Skeletal muscle tissue (tissue), 4 donors: ENCODE measurements around the gene TNFRSF12A. TPM values are rescaled to one million over a fixed set of nuclear protein-coding genes. Genes with fewer than 3 reads are reported as not detected.

ENCODE experiments used
- H3K27ac ChIP-seq: one replicate; pipeline ENCODE4 v1.7.0; 2013; ENCODE audit warnings: mild to moderate bottlenecking, low read depth, low read length, inconsistent platforms
- H3K27me3 ChIP-seq, 3 donors: one replicate each; pipeline ENCODE4 v1.7.0; 2013; ENCODE audit warnings: low read length in 3 of 3; ENCODE audit not compliant: control insufficient read depth in 3 of 3, insufficient read depth in 3 of 3
- H3K36me3 ChIP-seq, 3 donors: one replicate each; pipeline ENCODE4 v1.7.0; 2013; ENCODE audit warnings: low read length in 3 of 3; ENCODE audit not compliant: control insufficient read depth in 3 of 3, insufficient read depth in 3 of 3
- H3K4me1 ChIP-seq, 3 donors: one replicate each; pipeline ENCODE4 v1.7.0; 2013; ENCODE audit warnings: low read length in 3 of 3, mild to moderate bottlenecking in 3 of 3; ENCODE audit not compliant: control insufficient read depth in 3 of 3, insufficient read depth in 3 of 3
- H3K4me3 ChIP-seq, 3 donors: one replicate each; pipeline ENCODE4 v1.7.0; 2013; ENCODE audit warnings: low read length in 3 of 3
- H3K9ac ChIP-seq, 3 donors: one replicate each; pipeline ENCODE4 v1.7.0; 2013; ENCODE audit warnings: low read length in 3 of 3, mild to moderate bottlenecking in 3 of 3, moderate library complexity in 2 of 3, low read depth in 1 of 3
- H3K9me3 ChIP-seq, 3 donors: one replicate each; pipeline ENCODE4 v1.7.0; 2013; ENCODE audit warnings: low read length in 3 of 3; ENCODE audit not compliant: control insufficient read depth in 3 of 3
- total RNA-seq: library from RNA; depleted of rRNA; stranded (reverse); fragments of >200 nt; gene quantifications from one replicate; pipeline ENCODE4 v1.2.3, GENCODE V29; 2014
- donor health status: Osteomylitis.

Gene TNFRSF12A
- total RNA-seq, 1 donor from 2014 or later: 28.7 TPM

DNA sequence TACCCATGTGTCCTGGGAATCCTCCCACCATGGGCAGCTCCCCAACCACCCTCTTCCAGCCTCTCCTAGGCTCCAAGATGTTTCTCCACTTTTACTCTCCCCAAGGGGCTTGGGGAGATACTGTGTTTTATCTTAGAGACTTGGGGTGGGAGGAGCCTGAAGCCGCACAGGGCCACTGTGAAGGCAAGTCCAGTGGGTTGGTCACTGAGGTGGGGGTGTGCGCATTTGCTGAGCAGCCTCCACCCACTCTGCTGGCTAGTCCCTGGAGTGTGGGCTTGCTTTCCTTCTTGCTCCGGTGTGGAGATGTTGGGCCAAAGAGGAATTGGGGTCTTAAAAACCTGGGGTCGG lies 11.5 kb upstream of the TNFRSF12A start:
- Histone ChIP-seq H3K4me3 (no peak overlapping the region), H3K27me3 (peaks cover 30 to 54% (median 40%) of the 10 kb centered on the region in 3 donors), H3K9me3 (no peaks in the 10 kb centered on the region), H3K36me3 (peaks cover 3 to 5% (median 4%) of the 10 kb centered on the region in 3 donors), H3K9ac (no peak overlapping the region), H3K4me1 (peaks cover 3 to 19% (median 11%) of the 10 kb centered on the region in 3 donors), H3K27ac (no peak overlapping the region)

DNA sequence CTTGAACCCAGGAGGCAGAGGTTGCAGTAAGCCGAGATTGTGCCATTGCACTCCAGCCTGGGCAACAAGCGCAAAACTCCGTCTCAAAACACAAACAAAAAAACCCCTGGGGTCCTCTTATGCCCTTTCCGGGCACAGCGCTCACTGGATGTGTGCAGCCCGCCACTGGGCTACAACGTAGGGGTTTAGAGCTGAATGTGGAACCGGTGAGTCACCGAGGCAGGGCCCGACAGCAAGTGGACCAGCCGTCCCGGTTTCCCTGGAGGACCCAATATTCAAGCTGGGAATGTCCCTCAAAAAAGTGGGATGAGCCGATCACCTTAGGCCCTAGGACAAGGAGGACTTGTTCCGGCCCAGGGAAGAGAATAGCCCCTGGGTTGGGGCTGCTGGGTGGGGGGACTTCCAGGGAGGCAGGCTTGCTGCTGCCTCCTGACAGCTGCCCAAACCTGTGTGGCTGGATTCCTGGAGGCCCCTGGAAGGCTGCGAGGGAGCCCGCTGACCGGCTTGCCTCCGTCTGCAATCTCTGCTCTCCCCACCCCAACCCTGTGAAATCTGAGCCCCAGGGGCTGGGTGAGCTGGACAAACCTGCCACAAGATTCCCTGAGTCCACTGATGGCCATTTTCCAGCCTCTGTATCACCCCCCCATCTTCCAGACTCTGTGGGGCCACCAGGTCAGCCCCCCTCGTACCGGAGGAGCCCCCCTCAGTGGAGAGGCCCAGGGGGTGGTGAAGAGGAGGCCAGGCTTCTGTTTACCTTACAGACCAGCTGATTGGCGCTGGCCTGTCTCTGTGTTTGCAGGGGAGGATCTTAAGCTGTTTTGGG lies 10.4 kb upstream of the TNFRSF12A start:
- Histone ChIP-seq H3K9me3 (no peaks in the 10 kb centered on the region), H3K9ac (no peak overlapping the region), H3K27me3 (peaks cover 39 to 57% (median 49%) of the 10 kb centered on the region in 3 donors), H3K27ac (no peak overlapping the region), H3K4me1 (peaks cover 3 to 19% (median 10%) of the 10 kb centered on the region in 3 donors), H3K36me3 (peaks cover 3 to 5% (median 4%) of the 10 kb centered on the region in 3 donors), H3K4me3 (no peak overlapping the region)

DNA sequence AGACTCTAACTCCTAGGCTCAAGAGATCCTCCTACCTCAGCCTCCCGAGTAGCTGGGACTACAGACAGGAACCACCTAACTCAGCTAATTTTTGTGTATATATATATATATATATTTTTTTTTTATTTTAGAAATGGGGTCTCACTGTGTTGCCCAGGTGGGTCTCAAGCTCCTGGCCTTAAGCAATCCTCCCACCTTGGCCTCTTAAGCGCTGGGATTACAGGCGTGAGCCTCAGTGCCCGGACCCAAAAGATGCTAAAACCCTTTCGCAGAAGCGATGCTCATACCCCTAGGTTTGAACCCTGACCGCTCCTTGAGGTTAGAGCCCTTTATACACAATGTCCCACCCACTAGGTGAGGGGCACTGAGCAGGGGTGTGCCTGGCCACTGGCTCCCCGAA lies 9.7 kb upstream of the TNFRSF12A start:
- no peak overlapping the region for H3K4me3 ChIP-seq
- H3K27me3 ChIP-seq: peaks cover 39 to 57% (median 49%) of the 10 kb centered on the region in 3 donors
- peaks cover 3 to 16% (median 7%) of the 10 kb centered on the region in 3 donors for H3K4me1 ChIP-seq

DNA sequence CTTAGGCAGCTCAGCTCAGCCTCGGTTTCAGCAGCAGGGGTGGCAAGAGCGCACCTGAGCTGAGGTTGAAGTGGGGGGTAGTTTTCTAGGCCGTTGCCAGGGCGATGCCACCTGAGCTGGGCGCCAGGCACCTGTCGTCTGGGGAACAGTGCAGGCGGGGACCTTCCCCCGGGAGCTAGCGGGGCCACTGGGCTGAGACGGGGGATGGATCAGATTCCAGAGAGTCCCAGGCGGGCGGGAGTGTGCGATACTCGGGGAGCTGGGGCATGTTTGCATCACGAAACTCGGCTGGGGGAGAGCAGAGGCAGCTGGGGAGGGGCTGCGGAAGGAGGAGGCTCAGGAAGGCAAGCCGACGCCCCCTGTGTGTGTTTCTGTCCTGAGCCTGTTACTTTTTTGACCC lies 7.9 kb upstream of the TNFRSF12A start:
- Histone ChIP-seq H3K9ac (no peak overlapping the region), H3K4me1 (peaks cover 3 to 13% (median 7%) of the 10 kb centered on the region in 3 donors), H3K4me3 (no peak overlapping the region), H3K27ac (no peak overlapping the region), H3K9me3 (no peaks in the 10 kb centered on the region), H3K27me3 (peaks cover 36 to 53% (median 48%) of the 10 kb centered on the region in 3 donors), H3K36me3 (no peaks in the 10 kb centered on the region)

More for the DNA sequence above, 9.7 kb upstream of the TNFRSF12A start:
- peaks cover 3 to 5% (median 4%) of the 10 kb centered on the region in 3 donors for H3K36me3 ChIP-seq
- H3K9ac ChIP-seq: no peak overlapping the region
- no peak overlapping the region for H3K27ac ChIP-seq
- no peaks in the 10 kb centered on the region for H3K9me3 ChIP-seq

DNA sequence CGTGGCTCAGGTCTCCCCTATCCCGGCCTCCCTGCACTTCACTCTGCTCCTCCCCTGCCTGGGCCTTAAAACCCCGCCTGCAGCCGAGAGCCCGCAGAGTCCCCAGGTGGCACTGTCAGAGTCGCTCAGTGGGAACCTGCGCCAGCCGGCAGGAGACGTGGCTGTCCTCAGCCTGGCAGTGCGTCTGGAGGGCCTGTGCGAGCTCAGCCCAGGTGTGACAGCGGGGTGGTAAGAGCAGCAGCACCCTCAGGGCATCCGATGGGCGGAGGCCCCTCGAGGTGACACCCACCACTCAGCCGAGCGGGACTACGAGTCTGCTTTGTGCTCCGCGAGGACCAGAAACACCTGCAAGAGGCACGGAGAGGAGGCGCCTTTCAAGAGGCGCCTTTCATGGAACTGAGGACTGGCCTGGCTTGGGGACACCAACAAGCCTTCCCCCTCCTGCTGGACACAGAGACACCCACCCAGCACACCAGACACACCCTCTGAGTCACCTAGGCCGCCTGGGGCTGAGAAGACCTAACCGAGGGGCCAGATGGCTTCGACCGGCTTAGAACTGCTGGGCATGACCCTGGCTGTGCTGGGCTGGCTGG lies 7.2 kb upstream of the TNFRSF12A start, which contains the start of gene CLDN9:
Gene CLDN9, plus strand, starts transcription at position 96 of the 593 bp plus-strand sequence. Its CDS starts 440 bp downstream, at position 536.
- peaks cover 3 to 15% (median 7%) of the 10 kb centered on the region in 3 donors for H3K4me1 ChIP-seq
- no peak within 1 kb of the TSS for H3K4me3 ChIP-seq
- H3K9me3 ChIP-seq: no peaks in the 10 kb centered on the region
- no peaks in the 10 kb centered on the region for H3K36me3 ChIP-seq
- H3K27me3 ChIP-seq: peaks cover 37 to 48% (median 46%) of the 10 kb centered on the region in 3 donors
- no peak within 1 kb of the TSS for H3K27ac ChIP-seq
- no peak within 1 kb of the TSS for H3K9ac ChIP-seq

DNA sequence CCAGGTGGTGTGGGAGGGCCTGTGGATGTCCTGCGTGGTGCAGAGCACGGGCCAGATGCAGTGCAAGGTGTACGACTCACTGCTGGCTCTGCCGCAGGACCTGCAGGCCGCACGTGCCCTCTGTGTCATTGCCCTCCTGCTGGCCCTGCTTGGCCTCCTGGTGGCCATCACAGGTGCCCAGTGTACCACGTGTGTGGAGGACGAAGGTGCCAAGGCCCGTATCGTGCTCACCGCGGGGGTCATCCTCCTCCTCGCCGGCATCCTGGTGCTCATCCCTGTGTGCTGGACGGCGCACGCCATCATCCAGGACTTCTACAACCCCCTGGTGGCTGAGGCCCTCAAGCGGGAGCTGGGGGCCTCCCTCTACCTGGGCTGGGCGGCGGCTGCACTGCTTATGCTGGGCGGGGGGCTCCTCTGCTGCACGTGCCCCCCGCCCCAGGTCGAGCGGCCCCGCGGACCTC lies 6.6 kb upstream of the TNFRSF12A start:
- Histone ChIP-seq H3K9ac (no peak overlapping the region), H3K4me1 (peaks cover 3 to 18% (median 9%) of the 10 kb centered on the region in 3 donors), H3K27ac (no peak overlapping the region), H3K36me3 (no peaks in the 10 kb centered on the region), H3K9me3 (no peaks in the 10 kb centered on the region), H3K4me3 (no peak overlapping the region), H3K27me3 (peaks cover 38 to 47% (median 47%) of the 10 kb centered on the region in 3 donors)

DNA sequence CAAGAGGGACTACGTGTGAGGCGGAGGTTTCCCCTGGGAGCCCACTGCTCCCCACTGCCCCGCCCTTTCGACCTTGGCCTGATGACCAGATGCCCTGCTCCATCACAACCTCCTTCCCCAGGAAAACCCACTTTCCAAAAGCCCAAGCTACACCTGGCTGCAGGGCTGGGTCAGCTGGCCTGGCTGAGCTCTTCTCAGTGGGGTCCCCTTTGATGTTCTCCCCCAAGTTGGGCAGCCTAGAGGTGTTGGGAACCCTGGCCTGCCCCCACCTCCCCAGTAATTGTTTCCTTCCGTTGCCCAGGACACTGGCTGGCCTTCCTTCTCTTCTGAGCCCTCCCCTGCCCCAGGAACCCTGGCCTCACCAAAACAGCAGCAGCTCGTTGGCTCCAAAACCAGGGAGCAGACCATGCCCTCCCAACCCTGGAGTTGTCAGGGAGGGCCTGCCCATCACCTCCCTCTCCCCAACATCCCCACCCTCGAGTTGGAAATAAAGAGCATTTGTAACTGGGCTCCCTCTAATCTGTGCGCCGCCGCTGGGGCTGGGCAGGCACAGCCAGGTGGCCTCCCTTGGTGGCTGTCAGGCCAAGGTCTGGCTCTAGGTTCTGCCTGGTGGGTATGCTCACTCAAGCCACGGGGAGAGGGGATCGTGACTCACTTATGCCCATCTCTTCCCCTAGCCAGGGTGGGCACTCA lies 6.0 kb upstream of the TNFRSF12A start:
- Histone ChIP-seq H3K4me3 (no peak overlapping the region), H3K36me3 (no peaks in the 10 kb centered on the region), H3K27me3 (peaks cover 37 to 46% (median 45%) of the 10 kb centered on the region in 3 donors), H3K9ac (no peak overlapping the region), H3K9me3 (no peaks in the 10 kb centered on the region), H3K4me1 (peaks cover 3 to 18% (median 9%) of the 10 kb centered on the region in 3 donors), H3K27ac (no peak overlapping the region)

DNA sequence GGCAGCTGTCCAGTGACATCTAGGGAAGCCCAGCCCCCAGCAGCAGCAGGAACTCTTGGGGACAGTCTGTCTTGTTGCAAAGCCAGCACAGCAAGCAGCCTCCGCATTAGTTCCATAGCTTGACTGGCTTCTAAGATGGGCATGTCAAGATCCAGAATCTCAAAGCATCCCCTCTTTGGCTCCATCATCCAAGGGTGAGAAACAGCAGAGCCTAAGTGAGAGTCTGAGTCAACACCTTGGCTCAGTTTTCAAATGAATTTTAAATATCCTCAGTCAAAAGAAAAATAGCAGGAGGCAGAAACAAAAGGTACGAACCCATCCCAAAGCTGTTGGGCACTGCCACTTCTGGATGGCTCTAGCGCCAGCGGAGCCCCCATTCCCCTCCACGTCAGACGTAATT lies 5.2 kb upstream of the TNFRSF12A start:
- no peak overlapping the region for H3K9ac ChIP-seq
- peaks cover 5 to 21% (median 13%) of the 10 kb centered on the region in 3 donors for H3K4me1 ChIP-seq
- no peak overlapping the region for H3K27ac ChIP-seq
- no peaks in the 10 kb centered on the region for H3K36me3 ChIP-seq
- peaks cover 37 to 46% (median 42%) of the 10 kb centered on the region in 3 donors for H3K27me3 ChIP-seq
- no peaks in the 10 kb centered on the region for H3K9me3 ChIP-seq
- H3K4me3 ChIP-seq: no peak overlapping the region

DNA sequence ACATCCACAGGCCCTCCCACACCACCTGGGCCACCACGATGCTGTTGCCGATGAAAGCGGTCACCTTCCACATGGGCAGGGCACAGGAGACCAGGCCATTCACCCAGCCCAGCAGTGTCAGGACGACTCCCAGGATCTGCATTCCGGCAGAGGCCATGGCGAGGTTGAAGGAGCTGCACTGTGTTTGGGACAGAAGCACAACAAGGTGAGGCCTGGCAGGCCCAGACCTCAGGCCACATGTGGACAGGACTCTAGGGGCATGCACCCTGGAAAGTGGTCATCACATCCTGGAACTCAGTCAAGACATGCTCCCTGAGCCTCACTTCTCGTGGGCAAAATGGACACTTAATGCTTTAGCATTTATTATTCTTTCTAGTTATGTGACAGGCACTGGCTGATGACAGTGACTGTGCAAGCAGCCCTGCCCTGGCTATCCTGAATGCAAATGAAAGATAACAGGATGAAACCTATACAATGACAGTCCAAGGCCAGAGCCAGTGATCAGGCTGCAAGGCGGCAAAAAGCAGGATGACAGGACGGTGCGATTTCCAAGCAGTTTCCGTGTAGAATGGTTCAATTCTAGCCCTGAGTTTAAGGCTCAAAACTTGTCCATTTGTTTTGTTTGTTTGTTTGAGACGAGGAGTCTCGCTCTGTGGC lies 4.2 kb upstream of the TNFRSF12A start:
- Histone ChIP-seq H3K27me3 (peaks cover 37 to 42% (median 37%) of the 10 kb centered on the region in 3 donors), H3K36me3 (no peaks in the 10 kb centered on the region), H3K4me1 (peaks cover 11 to 27% (median 16%) of the 10 kb centered on the region in 3 donors), H3K9ac (no peak overlapping the region), H3K27ac (no peak overlapping the region), H3K4me3 (no peak overlapping the region), H3K9me3 (no peaks in the 10 kb centered on the region)
